ENCODE data around the gene ASF1A.
"Not testable (repeated sequence)": the region's sequence is repeated elsewhere in the genome, so short reads cannot be mapped to it uniquely, and the experiment has no call there.

The ASF1A gene

GRCh38 chr6:118867181-118867580 is 26.8 kb upstream of the ASF1A start:
- H3K4me3 ChIP-seq (ENCODE audit: low read depth, low read length), result no peak overlapping the region
- DNase-seq (ENCODE audit: low read depth), result no peak
- TF ChIP-seq MAX (IDR thresholded peaks at IDR 0.05; ENCODE audit: low read depth, low read length) (no peak), MYC (IDR thresholded peaks at IDR 0.05; ENCODE audit: low read depth, low read length) (no peak), POLR2A (IDR thresholded peaks at IDR 0.05; ENCODE audit: extremely low read depth, insufficient read length) (no peak)
- TF ChIP-seq, protein P1, sequence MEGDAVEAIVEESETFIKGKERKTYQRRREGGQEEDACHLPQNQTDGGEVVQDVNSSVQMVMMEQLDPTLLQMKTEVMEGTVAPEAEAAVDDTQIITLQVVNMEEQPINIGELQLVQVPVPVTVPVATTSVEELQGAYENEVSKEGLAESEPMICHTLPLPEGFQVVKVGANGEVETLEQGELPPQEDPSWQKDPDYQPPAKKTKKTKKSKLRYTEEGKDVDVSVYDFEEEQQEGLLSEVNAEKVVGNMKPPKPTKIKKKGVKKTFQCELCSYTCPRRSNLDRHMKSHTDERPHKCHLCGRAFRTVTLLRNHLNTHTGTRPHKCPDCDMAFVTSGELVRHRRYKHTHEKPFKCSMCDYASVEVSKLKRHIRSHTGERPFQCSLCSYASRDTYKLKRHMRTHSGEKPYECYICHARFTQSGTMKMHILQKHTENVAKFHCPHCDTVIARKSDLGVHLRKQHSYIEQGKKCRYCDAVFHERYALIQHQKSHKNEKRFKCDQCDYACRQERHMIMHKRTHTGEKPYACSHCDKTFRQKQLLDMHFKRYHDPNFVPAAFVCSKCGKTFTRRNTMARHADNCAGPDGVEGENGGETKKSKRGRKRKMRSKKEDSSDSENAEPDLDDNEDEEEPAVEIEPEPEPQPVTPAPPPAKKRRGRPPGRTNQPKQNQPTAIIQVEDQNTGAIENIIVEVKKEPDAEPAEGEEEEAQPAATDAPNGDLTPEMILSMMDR (IDR thresholded peaks at IDR 0.05; ENCODE audit: low read depth, low read length), result no peak

GRCh38 chr6:118868901-118869300 is 25.1 kb upstream of the ASF1A start:
- DNase-seq (ENCODE audit: low read depth); H3K4me3 ChIP-seq (ENCODE audit: low read depth, low read length): not testable (repeated sequence)

GRCh38 chr6:118869350-118869749 is 24.6 kb upstream of the ASF1A start:
- TF ChIP-seq, protein P1 (IDR thresholded peaks at IDR 0.05; ENCODE audit: low read depth, low read length), result no peak
- TF ChIP-seq POLR2A (IDR thresholded peaks at IDR 0.05; ENCODE audit: extremely low read depth, insufficient read length), result no peak
- no peak for TF ChIP-seq MAX (IDR thresholded peaks at IDR 0.05; ENCODE audit: low read depth, low read length)
- H3K4me3 ChIP-seq (ENCODE audit: low read depth, low read length), result no peak overlapping the region
- DNase-seq (ENCODE audit: low read depth), result no peak

DNA sequence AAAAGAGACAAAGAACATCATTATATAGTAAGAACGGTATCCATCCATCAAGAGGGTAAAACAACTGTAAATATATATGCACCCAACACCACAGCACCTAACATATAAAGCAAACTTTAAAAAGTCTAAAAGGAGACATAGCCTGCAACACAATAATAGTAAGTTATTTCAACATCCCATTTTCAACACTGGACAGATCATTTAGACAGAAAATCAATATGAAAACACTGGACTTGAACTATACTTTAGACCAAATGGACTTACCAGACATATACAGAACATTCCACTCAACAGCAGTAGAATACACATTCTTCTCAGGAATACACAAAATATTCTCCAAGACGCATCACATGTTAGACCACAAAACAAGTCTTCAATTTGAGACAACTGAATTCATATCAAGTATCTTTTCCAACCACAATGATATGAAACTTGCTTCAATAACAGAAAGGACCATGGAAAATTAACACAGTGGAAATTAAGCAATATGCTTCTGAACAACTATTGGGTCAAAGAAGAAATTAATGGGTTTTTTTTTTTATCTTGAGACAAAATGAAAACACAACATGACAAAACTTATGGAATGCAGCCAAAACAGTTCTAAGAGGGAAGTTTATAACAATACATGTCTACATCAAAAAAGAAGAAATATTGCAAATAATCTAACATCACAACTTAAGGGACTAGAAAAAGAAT is 23.9 kb upstream of the ASF1A start:
- no peak overlapping the region for H3K4me3 ChIP-seq (ENCODE audit: low read depth, low read length)
- TF ChIP-seq POLR2A (IDR thresholded peaks at IDR 0.05; ENCODE audit: extremely low read depth, insufficient read length), result no peak
- TF ChIP-seq, protein P1 (IDR thresholded peaks at IDR 0.05; ENCODE audit: low read depth, low read length), result no peak
- DNase-seq (ENCODE audit: low read depth), result no peak

GRCh38 chr6:118871331-118871730 is 22.6 kb upstream of the ASF1A start:
- no peak for TF ChIP-seq MAX (IDR thresholded peaks at IDR 0.05; ENCODE audit: low read depth, low read length)
- TF ChIP-seq MYC (IDR thresholded peaks at IDR 0.05; ENCODE audit: low read depth, low read length), result no peak
- TF ChIP-seq POLR2A (IDR thresholded peaks at IDR 0.05; ENCODE audit: extremely low read depth, insufficient read length), result no peak
- TF ChIP-seq, protein P1 (IDR thresholded peaks at IDR 0.05; ENCODE audit: low read depth, low read length), result no peak
- no peak for DNase-seq (ENCODE audit: low read depth)
- no peak overlapping the region for H3K4me3 ChIP-seq (ENCODE audit: low read depth, low read length)

- H3K4me3 ChIP-seq (ENCODE audit: low read depth, low read length), result no peak overlapping the region
- no peak for DNase-seq (ENCODE audit: low read depth)
- TF ChIP-seq POLR2A (IDR thresholded peaks at IDR 0.05; ENCODE audit: extremely low read depth, insufficient read length), result no peak
These were observed 21.6 kb upstream of the ASF1A start for GRCh38 chr6:118872318-118872717.

GRCh38 chr6:118872726-118873125 is 21.2 kb upstream of the ASF1A start:
- DNase-seq (ENCODE audit: low read depth), result no peak
- no peak overlapping the region for H3K4me3 ChIP-seq (ENCODE audit: low read depth, low read length)
- TF ChIP-seq POLR2A (IDR thresholded peaks at IDR 0.05; ENCODE audit: extremely low read depth, insufficient read length) (no peak), MYC (IDR thresholded peaks at IDR 0.05; ENCODE audit: low read depth, low read length) (no peak), MAX (IDR thresholded peaks at IDR 0.05; ENCODE audit: low read depth, low read length) (no peak)
- TF ChIP-seq, protein P1 (IDR thresholded peaks at IDR 0.05; ENCODE audit: low read depth, low read length), result no peak

Data from NB4 (cell line).